Activated naive CD4-positive, alpha-beta T cell treated with anti-CD3 and anti-CD28 coated beads, Interleukin-2, amount 10 ng/mL, durations not matched to agents 7 days and 5 days (primary cell): ENCODE results near the gene REPS2.

Experiments used
- CTCF ChIA-PET: fragments of 350-600 bp; sonication (Branson Sonifier 250); formaldehyde crosslinking; loops from one replicate; lab custom pipeline; 2021; ENCODE audit warnings: antibody characterized with exemption; lab: Charles Lee
- DNase-seq: peaks from one replicate; pipeline ENCODE4 v3.0.0-alpha.2; 2020
- H3K27ac Mint-ChIP-seq: one replicate; pipeline ENCODE4 v1.8.0; 2021; ENCODE audit warnings: mild to moderate bottlenecking, moderate library complexity, mixed read lengths
- H3K27me3 Mint-ChIP-seq: one replicate; pipeline ENCODE4 v1.8.0; 2021; ENCODE audit warnings: mild to moderate bottlenecking, mixed read lengths
- H3K36me3 Mint-ChIP-seq: one replicate; pipeline ENCODE4 v1.8.0; 2021; ENCODE audit warnings: mixed read lengths
- H3K4me1 Mint-ChIP-seq: one replicate; pipeline ENCODE4 v1.8.0; 2021; ENCODE audit warnings: mixed read lengths
- H3K4me3 Mint-ChIP-seq: one replicate; pipeline ENCODE4 v1.8.0; 2021; ENCODE audit warnings: mild to moderate bottlenecking, moderate library complexity, mixed read lengths
- H3K9me3 Mint-ChIP-seq: one replicate; pipeline ENCODE4 v1.8.0; 2021; ENCODE audit warnings: mixed read lengths

The REPS2 gene

GRCh38 chrX:17000751-17001150 lies 54.3 kb downstream of the REPS2 start:
- H3K27me3 Mint-ChIP-seq, result peaks cover 5% of the 10 kb centered on the region
- no peak overlapping the region for H3K27ac Mint-ChIP-seq
- H3K9me3 Mint-ChIP-seq, result no peaks in the 10 kb centered on the region
- CTCF ChIA-PET, result no interaction called here
- no peak for DNase-seq
- H3K4me3 Mint-ChIP-seq, result no peak overlapping the region
- H3K36me3 Mint-ChIP-seq, result no peaks in the 10 kb centered on the region
- H3K4me1 Mint-ChIP-seq, result peaks cover 10% of the 10 kb centered on the region

GRCh38 chrX:17005712-17006368 lies 59.4 kb downstream of the REPS2 start:
- DNase-seq, result no peak
- CTCF ChIA-PET, result no interaction called here
- Mint-ChIP-seq H3K4me1 (peaks cover 10% of the 10 kb centered on the region), H3K9me3 (no peaks in the 10 kb centered on the region), H3K27ac (no peak overlapping the region), H3K27me3 (peaks cover 5% of the 10 kb centered on the region), H3K36me3 (no peaks in the 10 kb centered on the region), H3K4me3 (no peak overlapping the region)

- Mint-ChIP-seq H3K4me3 (no peak overlapping the region), H3K27me3 (peaks cover 5% of the 10 kb centered on the region), H3K27ac (no peak overlapping the region), H3K36me3 (no peaks in the 10 kb centered on the region), H3K9me3 (no peaks in the 10 kb centered on the region), H3K4me1 (peaks cover 8% of the 10 kb centered on the region)
- no peak for DNase-seq
- CTCF ChIA-PET, result no interaction called here
Measured at GRCh38 chrX:17007134-17007768, 60.8 kb downstream of the REPS2 start.

GRCh38 chrX:17009856-17010625 lies 63.6 kb downstream of the REPS2 start:
- no peak overlapping the region for H3K4me3 Mint-ChIP-seq
- no peaks in the 10 kb centered on the region for H3K36me3 Mint-ChIP-seq
- no peaks in the 10 kb centered on the region for H3K9me3 Mint-ChIP-seq
- H3K4me1 Mint-ChIP-seq, result no peaks in the 10 kb centered on the region
- H3K27ac Mint-ChIP-seq, result no peak overlapping the region
- H3K27me3 Mint-ChIP-seq, result no peaks in the 10 kb centered on the region
- CTCF ChIA-PET, result no interaction called here
- no peak for DNase-seq

GRCh38 chrX:17012465-17012864 lies 66.0 kb downstream of the REPS2 start:
- Mint-ChIP-seq H3K4me1 (no peaks in the 10 kb centered on the region), H3K9me3 (no peaks in the 10 kb centered on the region), H3K36me3 (no peaks in the 10 kb centered on the region), H3K27ac (no peak overlapping the region), H3K27me3 (no peaks in the 10 kb centered on the region), H3K4me3 (no peak overlapping the region)
- DNase-seq, result no peak
- CTCF ChIA-PET, result no interaction called here

GRCh38 chrX:17014216-17014615 lies 67.8 kb downstream of the REPS2 start:
- Mint-ChIP-seq H3K4me1 (no peaks in the 10 kb centered on the region), H3K4me3 (no peak overlapping the region), H3K27ac (no peak overlapping the region), H3K36me3 (no peaks in the 10 kb centered on the region), H3K27me3 (no peaks in the 10 kb centered on the region), H3K9me3 (no peaks in the 10 kb centered on the region)
- CTCF ChIA-PET, result interaction anchor here (0.7 kb wide), 1 partner anchor 647 kb away, joined by 3 read pairs; no protein-coding TSS in a partner anchor
- no peak for DNase-seq

- no peaks in the 10 kb centered on the region for H3K27me3 Mint-ChIP-seq
- no peak overlapping the region for H3K4me3 Mint-ChIP-seq
- no peaks in the 10 kb centered on the region for H3K36me3 Mint-ChIP-seq
- no peaks in the 10 kb centered on the region for H3K9me3 Mint-ChIP-seq
- CTCF ChIA-PET, result interaction anchor here (0.6 kb wide), 1 partner anchor 72 kb away, joined by 3 read pairs; no protein-coding TSS in a partner anchor
- H3K4me1 Mint-ChIP-seq, result no peaks in the 10 kb centered on the region
- DNase-seq, result no peak
- no peak overlapping the region for H3K27ac Mint-ChIP-seq
Measured at GRCh38 chrX:17017134-17017533, 70.7 kb downstream of the REPS2 start.

GRCh38 chrX:17020356-17020755 lies 73.9 kb downstream of the REPS2 start:
- Mint-ChIP-seq H3K36me3 (no peaks in the 10 kb centered on the region), H3K4me3 (no peak overlapping the region), H3K4me1 (no peaks in the 10 kb centered on the region), H3K27ac (no peak overlapping the region), H3K27me3 (peaks cover 4% of the 10 kb centered on the region), H3K9me3 (no peaks in the 10 kb centered on the region)
- no peak for DNase-seq
- CTCF ChIA-PET, result no interaction called here

- Mint-ChIP-seq H3K4me1 (no peaks in the 10 kb centered on the region), H3K27ac (no peak overlapping the region), H3K9me3 (no peaks in the 10 kb centered on the region), H3K4me3 (no peak overlapping the region), H3K36me3 (no peaks in the 10 kb centered on the region), H3K27me3 (peaks cover 4% of the 10 kb centered on the region)
- DNase-seq, result no peak
- CTCF ChIA-PET, result no interaction called here
Measured at GRCh38 chrX:17020851-17021821, 74.7 kb downstream of the REPS2 start.

- H3K27ac Mint-ChIP-seq, result no peak overlapping the region
- H3K9me3 Mint-ChIP-seq, result no peaks in the 10 kb centered on the region
- H3K4me1 Mint-ChIP-seq, result no peaks in the 10 kb centered on the region
- no peaks in the 10 kb centered on the region for H3K36me3 Mint-ChIP-seq
- CTCF ChIA-PET, result no interaction called here
- peaks cover 4% of the 10 kb centered on the region for H3K27me3 Mint-ChIP-seq
- H3K4me3 Mint-ChIP-seq, result no peak overlapping the region
- DNase-seq, result no peak
Measured at GRCh38 chrX:17021851-17022604, 75.6 kb downstream of the REPS2 start.

- Mint-ChIP-seq H3K9me3 (no peaks in the 10 kb centered on the region), H3K27ac (no peak overlapping the region)
- CTCF ChIA-PET, result no interaction called here
Measured at GRCh38 chrX:17023661-17024060, 77.2 kb downstream of the REPS2 start.

GRCh38 chrX:17024886-17025285 lies 78.4 kb downstream of the REPS2 start:
- H3K9me3 Mint-ChIP-seq, result no peaks in the 10 kb centered on the region

More at GRCh38 chrX:17023661-17024060, 77.2 kb downstream of the REPS2 start:
- H3K4me3 Mint-ChIP-seq, result no peak overlapping the region
- peaks cover 4% of the 10 kb centered on the region for H3K27me3 Mint-ChIP-seq
- no peak for DNase-seq
- H3K36me3 Mint-ChIP-seq, result no peaks in the 10 kb centered on the region
- H3K4me1 Mint-ChIP-seq, result no peaks in the 10 kb centered on the region

GRCh38 chrX:17025621-17026302 lies 79.3 kb downstream of the REPS2 start:
- Mint-ChIP-seq H3K27me3 (peaks cover 4% of the 10 kb centered on the region), H3K4me3 (no peak overlapping the region), H3K27ac (no peak overlapping the region), H3K4me1 (no peaks in the 10 kb centered on the region), H3K9me3 (no peaks in the 10 kb centered on the region), H3K36me3 (no peaks in the 10 kb centered on the region)
- no peak for DNase-seq
- CTCF ChIA-PET, result no interaction called here

More at GRCh38 chrX:17024886-17025285, 78.4 kb downstream of the REPS2 start:
- no peaks in the 10 kb centered on the region for H3K4me1 Mint-ChIP-seq
- H3K36me3 Mint-ChIP-seq, result no peaks in the 10 kb centered on the region
- no peak for DNase-seq
- CTCF ChIA-PET, result no interaction called here
- no peak overlapping the region for H3K4me3 Mint-ChIP-seq
- H3K27ac Mint-ChIP-seq, result no peak overlapping the region
- peaks cover 4% of the 10 kb centered on the region for H3K27me3 Mint-ChIP-seq
